ENCODE results near the gene ZNF264.
"Not testable (repeated sequence)": the region's sequence is repeated elsewhere in the genome, so short reads cannot be mapped to it uniquely, and the experiment has no call there.

Gene ZNF264

DNA sequence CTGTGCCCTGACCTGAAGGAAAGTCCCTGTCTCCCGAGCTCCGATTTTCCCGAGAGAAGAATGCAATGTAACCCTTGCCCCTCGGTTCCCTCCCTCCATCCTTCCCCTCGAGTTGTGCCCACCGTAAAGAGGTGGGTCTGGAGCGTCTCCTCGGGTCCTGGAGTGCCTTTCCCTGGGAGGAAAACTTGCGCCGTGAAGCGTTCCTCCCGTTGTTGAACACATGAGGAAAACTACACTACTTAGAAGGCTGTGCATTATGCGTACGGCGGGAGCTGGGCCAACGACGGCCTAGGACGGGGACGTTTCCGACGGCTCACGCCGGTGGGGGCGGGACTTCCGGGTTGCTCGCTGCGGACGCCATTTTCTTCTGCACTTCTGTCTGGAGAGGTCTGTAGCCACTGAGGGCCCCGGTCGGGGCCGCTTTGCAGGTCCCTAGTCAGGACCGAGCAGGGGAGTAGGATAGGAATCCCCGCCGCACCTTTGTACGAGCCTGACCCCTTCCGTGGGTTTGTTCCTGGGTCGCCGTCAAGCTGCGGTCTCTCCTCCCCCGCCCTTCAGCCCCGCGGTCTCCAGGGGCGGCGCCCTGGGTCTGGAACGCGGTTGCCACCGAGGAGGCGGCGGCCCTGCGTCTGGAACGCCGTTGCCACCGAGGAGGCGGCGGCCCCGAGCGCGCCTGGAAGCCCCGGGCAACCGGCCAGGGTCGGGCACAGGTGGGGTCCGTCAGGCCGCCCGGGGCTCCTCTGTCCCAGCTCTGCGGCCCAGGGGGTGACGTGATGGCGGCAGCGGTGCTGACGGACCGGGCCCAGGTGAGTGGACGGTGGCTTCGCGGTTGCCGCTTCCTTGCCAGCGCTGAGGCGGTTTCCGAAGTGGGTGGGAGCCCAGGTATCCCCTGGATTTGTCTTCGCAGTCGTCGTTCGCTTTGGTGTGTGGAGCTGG, at the start of gene ZNF264:
ZNF264 (plus strand) TSS at position 360 of the 936 bp plus-strand sequence; CDS start at position 774, 414 bp downstream.
- peak; percentile 85 for DNase-seq

DNA sequence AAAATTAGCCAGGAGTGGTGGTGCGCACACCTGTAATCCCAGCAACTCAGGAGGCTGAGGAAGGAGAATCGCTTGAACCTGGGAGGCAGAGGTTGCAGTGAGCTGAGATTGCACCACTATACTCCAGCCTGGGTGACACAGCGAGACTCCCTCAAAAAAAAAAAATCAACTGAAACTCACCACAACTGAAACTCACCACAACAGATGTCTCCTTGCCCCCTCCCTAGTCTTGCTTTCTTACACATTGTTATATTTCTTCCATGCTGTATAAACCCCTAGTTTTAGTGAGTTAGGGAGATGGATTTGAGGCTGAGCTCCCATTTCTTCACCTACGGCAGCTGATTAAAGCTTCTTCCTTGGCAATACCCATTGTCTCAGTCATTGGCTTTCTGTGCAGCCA, 49.6 kb upstream of the ZNF264 start:
- DNase-seq, result no peak

DNA sequence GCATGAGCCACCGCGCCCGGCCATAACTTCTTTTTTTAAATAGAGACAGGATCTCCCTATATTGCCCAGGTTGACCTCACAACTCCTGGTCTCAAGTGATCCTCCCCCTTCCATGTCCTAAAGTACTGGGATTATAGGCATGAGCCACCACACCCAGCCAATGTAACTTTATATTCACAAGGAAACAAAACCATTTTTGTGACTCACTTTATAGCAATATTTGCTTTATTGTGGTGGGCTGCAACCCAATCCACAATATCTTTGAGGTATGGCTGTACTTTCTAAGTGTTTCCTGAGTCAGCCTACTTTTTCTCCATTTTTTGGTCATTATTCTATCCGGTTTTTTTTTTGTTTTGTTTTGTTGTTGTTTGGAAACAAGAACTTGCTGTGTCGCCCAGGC, 38.4 kb upstream of the ZNF264 start:
- no peak for DNase-seq

DNA sequence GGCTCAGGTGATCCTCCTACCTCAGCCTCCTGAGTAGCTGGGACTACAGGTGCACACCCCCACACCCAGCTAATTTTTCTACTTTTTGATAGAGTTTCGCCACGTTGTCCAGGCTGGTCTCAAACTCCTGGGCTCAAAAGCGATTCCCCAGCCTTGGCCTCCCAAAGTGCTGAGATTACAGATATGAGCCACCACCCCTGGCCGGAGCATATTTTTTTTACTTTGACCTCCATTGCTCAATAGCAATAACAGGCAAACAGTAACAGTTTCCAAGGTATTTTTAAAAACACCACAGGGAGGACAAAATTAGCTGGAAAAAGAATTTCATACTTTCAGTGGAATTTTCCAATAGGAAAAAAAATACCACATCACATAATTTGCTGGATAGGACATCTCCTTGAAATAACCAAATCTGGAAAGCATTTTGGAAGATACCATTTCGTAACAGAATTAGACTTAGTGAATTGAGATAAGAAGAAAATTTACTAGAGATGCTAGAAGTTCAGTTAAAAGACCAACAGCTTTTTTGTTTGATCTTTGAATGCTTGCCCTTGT, 29.2 kb upstream of the ZNF264 start:
- no peak for DNase-seq

DNA sequence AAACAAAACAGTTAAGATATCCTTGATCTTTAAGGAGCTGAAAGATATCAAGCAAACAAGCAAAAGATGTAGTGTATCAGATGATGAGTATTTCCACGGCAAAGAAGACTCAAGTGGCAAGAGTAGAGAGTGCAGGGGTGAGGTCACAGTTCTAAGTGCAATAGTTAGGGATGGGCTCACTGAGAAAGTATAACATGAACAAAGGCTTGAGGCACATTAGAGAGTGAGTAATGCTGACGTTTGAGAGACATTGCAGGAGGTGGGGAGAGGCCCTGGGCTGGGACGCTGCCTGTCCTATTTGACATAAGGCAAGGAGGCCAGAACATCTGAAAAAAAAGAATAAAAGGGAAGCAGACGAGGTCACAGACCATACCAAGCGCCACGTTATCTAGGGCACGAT, 25.5 kb upstream of the ZNF264 start:
- no peak for DNase-seq

DNA sequence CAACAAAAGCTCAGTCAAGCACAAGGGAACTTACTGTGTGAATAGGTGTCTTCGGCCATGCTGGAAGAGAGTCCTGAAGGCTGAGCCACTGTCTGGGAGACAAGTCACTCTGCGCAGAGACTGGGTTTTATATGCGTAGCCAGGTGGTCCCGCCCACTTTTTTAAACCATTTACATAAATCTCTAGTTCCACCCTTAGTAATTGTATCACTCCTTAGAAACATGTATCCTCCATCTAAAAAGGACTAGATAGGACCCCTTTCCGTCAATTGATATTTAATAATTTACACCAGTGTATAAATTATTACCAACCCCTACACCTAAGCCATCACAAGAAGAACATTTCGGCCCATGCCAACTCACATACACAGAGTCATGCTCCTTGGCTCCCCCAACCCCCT, 23.9 kb upstream of the ZNF264 start, which contains the start of gene DUXA:
DUXA (minus strand) TSS at position 101 of the 400 bp plus-strand sequence; CDS start at position 59, 42 bp downstream.
- DNase-seq, result no peak

DNA sequence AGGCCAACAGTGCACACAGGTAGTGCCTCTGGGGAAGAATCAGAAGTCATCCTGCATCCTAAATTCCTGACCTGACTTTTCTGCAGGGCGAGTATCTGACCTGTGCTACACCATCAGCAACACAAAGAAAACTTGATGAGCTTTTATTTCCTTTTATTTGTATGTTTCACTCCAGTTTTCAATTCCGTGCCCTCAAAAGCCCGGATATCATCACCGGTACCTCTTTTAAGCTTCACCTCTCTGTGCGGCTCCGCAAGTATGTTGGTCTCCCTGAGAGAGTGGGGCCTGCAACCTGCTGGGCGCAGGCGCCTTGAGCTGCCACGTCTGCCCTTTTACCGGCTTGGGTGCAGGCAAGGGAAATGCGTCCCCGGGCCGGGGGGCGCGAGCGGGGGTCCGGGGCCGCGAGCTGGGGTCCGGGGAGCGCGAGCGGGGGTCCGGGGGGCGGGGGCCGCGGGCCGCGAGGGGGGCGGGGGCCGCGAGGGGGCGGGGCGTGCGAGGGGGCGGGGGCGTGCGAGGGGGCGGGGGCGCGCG, 19.7 kb upstream of the ZNF264 start:
- no peak for DNase-seq

DNA sequence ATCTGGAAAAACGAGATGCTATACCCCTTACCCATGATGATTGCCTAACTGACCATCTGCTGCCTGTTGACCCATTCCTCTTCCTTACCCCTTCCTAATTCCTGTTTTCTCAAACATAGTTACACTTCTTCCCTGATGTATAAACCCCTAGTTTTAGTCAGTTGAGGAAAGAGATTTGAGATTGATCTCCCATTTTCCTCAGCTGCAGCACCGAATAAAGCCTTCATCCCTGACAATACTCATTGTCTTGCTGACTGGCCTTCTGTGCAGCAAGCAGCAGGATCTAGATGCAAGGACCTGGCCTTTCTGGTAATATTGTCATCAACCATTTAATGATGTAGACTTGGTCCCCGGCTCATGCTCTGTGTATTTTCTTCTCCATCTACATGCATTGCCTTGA, 999 bp upstream of the ZNF264 start:
- DNase-seq, result no peak

DNA sequence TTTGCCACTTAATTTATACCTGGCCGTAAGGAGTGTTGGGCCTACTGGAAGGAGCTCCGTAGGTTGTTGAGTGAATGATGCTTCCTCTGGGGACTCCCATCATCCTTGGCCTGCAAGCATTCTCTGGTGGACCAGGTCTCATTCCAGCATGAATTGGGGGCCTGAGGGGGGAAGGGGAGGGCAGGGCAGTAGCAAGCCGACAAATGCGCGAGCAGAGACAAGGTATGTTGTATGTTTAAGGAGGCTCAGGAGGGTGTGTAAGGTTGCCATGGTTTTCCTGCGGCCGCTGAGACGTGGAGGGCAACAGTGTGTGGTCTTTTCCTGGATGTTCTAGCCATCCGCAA, 749 bp downstream of the ZNF264 start:
- DNase-seq, result no peak

DNA sequence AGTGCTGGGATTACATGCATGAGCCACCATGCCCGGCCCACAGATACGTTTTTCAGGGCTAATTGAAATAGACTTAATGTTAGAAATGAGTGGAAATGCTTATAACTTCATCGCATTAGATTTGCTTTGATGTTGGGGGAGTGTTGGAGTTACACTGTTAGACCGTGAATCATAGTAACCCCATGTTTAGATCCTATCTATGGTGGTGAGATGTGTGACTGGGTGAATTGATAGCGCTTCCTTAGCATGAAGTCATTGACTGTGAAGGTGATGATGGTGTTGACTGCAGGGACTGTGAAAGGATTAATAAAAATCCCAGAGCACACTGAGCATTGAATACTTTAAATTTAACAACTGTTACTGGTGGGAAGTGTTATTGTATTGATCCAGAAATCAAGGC, 1.7 kb downstream of the ZNF264 start:
- DNase-seq, result no peak

DNA sequence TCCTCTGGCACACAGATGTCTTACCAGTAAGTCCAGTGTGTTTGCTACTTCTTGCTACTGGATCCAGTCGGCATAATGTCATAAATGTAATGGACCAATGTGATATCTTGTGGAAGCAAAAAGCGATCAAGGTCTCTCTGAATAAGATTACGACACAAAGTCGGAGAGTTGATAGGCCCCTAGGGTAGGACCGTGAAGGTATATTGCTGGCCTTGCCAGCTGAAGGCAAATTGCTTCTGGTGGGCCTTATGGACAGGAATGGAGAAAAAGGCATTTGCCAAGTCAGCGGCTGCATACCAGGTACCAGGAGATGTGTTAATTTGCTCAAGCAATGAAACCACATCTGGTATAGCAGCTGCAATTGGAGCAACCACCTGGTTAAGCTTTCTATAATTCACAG, 6.6 kb downstream of the ZNF264 start:
- not testable (repeated sequence) for DNase-seq

DNA sequence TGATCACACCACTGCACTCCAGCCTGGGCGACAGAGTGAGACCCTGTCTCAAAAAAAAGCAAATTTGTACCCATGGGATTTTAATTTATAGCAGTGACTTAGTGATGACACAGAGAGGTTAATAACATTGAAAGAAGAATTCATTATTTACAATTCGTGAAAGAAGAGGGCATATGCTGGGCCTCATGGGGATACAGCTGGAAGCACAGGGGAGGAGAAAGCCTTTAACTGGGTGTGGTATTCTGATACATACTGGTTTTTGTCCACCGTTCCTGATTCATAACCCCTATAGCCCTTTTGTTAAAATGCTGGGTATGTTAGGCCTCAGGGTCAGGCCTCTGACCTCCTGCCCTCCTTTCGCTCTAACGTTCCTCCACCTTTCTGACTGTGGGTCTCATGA, 10.9 kb downstream of the ZNF264 start:
- DNase-seq, result no peak

DNA sequence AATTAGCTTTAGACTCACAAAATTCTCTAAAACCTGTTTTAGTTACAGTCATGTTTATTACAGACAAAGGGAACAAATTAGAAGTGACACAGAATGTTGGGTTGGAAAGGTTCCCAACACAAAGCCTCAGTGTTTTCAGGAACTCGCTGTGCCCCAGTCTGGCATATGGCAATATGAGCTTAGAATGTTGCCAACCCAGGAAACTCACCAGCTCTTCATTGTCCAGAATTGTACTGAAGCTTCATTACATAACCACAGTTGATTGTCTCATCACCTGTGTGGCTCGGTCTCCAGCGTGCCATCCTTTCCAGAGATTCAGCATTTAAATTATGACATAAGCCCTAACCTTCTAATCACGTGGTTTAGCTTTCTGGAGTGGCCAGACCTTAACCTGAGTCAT, 19.1 kb downstream of the ZNF264 start:
- no peak for DNase-seq

DNA sequence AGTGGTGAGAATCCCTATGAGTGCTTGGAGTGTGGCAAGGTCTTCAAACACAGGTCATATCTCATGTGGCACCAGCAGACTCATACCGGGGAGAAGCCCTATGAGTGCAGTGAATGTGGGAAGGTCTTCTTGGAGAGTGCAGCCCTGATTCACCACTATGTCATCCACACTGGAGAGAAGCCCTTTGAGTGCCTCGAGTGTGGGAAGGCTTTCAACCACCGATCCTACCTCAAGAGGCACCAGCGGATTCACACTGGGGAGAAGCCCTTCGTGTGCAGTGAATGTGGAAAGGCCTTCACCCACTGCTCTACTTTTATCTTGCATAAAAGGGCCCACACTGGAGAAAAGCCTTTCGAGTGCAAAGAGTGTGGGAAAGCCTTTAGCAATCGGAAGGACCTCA, 20.8 kb downstream of the ZNF264 start:
- no peak for DNase-seq

DNA sequence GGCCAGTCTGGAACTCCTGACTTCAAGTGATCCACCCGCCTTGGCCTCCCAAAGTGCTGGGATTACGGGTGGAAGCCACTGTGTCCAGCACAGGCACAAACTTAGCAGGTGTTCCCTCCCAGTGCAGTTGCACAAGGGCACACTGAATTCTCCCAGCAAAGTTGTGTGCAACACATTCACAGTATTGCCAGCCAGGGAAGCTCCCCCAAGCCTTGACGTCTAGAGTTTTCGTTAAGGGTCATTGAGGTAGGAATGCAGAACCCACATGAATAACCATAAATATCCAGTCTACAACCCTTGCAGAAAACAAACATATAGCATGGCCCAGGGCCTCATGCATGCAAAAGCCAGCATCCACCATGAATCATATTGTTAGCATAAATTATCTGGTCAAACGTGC, 36.2 kb downstream of the ZNF264 start:
- DNase-seq, result no peak

DNA sequence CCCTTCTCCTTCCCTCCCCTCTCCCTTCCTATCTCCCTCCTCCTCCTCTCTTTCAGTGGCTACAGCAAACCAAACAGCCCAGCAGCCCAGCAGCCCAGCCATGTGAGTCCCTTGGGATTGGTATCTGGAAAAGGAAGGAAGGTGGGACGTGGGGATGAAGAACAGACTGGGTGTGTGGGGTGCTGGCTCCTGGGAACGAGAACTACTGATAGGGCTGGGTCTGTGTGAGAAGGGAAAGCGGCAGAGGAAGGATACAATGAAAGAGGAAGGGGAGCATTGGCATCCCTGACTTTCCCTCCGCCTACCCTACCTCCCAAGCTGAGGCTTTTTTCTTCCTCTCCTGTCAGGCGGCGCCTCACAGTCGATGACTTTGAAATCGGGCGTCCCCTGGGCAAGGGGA, 40.4 kb downstream of the ZNF264 start:
- no peak for DNase-seq

DNA sequence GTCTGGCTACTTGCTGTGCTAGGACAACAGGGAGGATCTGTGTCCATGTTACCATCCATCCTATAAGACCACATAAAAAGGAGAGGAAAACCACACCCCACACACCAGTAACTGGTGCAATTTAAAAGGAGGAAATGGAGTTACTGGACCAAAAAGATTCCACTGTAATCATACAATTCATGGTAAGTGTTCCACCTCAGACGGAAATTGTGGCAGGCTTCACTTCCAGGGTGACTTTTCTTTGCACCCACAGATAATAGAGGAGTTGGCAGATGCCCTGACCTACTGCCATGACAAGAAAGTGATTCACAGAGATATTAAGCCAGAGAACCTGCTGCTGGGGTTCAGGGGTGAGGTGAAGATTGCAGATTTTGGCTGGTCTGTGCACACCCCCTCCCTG, 41.9 kb downstream of the ZNF264 start:
- DNase-seq, result no peak

DNA sequence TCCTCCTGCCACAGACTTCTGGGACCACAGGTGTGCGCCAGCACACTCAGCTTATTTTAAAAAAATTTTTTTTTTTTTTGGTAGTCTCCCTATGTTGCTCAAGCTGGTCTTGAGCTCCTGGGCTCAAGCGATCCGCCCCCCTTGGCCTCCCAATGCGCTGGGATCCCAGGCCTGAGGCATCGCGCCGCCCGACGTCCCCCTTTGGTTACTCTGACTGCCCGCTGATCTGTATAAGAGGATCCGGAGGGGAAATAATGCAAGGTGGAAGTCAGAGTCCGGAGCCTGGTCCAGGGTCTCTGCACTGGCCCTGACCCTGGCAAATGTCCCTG, 48.6 kb downstream of the ZNF264 start:
- no peak for DNase-seq

DNA sequence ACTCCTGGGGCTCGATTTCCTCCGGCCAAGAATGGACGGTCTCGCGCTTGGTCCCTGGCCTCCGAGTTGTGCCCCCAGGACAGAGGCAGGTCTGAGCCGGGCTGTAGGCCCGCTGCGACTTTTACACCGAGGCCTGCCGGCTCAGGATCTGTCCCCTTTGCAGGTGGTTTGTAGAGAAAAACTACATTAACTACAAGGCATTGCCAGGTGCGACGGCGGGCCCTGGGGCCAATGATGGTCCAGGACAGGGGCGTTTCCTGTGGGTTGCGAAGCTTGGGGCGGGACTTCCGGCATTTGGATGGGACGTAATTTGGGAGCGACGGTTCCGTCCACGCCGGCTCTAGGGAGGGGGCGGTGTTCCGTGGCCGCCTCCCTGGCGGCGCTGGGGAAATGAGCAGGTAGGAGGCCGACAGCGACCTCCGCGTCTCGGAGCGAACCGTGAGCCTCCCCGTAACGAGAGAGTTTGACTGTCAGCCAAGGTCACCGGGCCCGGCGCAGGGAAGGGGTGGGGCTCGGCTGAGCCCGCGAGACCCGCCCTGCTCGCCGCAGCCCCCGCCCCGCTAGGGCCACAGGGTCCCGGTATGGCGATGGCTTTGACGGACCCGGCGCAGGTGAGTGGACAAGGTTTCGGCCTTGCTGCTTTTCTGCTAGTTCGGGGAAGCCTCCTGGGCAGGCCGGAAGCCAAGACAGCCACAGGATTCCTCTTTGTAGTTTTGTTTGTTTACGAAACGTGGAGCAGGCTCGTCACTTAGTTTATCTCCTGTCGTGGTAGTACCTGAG, 49.2 kb downstream of the ZNF264 start, which contains the start of gene ZNF805:
ZNF805 (plus strand) TSS at position 322 of the 780 bp plus-strand sequence; CDS start at position 582, 260 bp downstream.
- peak; percentile 89 for DNase-seq

DNA sequence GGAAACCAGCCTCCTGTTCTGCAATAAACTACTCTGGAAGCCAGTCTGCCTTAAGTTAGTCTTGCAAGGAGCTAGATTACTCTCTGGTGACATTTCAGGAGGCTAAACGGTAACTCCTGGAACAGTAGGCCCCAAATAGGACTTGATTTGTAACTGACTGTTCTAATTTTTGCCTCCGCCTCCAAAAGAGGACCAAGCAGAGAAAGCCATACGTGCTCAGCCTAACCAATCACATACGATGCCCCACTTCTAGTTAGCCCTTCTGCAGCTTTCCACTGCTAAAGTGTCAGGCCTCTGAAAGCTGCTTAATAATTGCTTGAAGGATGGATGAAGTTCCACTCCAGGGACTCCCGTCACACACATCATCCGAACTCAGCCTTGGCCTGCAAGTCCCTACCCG, 49.9 kb downstream of the ZNF264 start:
- peak; percentile 0 for DNase-seq

DNA sequence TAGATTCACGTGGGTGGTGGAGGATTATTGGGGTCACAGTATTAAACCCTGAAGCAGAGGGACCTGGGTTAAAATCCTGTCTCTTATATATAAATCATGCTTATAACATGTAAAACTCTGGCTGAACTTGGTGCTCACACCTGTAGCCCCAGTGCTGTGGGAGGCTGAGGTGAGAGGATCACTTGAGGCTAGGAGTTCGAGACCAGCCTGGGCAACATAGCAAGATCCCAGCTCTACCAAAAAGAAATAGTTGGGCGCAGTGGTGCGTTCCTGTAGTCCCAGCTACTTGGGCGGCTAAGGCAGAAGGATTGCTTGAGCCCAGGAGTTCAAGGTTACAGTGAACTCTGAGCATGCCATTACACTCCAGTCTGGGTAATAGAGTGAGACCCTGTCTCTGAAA, 51.5 kb downstream of the ZNF264 start:
- DNase-seq, result no peak

DNA sequence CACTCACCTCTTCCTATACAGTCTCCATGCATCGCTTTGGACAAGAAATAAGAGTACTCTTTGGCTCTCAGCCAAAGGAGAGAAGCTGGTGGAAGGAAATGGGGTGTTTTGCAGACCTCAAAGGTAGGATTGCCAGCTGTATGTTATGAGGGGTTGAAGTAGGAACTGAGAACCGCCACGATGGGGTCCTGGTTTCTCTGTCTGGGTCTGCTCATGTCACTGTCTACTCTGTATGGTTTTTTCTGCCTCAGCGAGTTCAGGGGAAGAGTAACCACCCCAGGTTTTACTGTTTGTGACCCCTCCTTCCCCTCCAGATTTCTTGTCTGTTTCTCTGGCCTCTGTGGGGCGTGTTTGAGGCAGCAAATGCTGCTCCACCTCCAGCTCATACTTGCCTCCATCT, 53.2 kb downstream of the ZNF264 start:
- no peak for DNase-seq

DNA sequence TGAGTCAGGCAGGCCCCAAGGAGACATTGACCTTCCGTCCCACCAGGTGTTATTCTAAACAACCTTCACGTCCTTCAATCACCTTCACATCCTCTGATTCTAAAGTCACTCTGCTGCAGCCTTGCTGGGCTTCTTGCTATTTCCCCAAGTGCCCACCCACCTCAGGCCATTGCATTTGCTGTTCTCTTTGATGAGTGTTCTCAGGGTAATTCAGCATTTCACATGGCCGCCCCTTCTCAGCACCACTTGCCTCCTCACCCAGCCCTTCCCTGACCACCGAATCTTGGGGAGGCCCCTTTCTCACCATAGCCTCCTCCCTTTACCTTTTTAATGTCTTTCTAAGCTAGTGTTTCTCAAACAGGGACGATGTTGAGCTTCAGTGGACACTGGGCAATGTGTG, 53.8 kb downstream of the ZNF264 start:
- no peak for DNase-seq

DNA sequence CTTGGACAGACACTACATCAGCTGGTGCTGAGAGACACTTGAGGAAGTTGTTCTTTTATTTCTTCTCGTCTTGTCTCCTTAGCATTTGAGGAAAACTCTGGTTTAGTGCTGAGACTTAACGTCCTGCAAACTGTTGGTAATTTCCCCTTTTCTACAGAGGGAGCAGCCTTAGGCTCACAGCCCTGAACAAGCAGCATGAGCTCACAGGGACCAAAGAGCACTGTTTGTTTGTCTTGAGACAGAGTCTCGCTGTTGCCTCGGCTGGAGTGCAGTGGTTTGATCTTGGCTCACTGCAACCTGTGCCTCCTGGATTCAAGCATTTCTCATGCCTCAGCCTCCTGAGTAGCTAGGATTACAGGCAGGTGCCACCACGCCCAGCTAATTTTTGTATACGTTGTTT, 54.7 kb downstream of the ZNF264 start:
- DNase-seq, result no peak

Measured in inflammatory macrophage treated with lipopolysaccharide for 4 hours (primary cell).